RWPE2 (cell line): Measurements from ENCODE around the gene CADPS.
A peak's percentile ranks its signal among the peaks of the same experiment; 100 is the strongest.

ENCODE experiments used
- ATAC-seq: fragments of 200-7000 bp; cut with Tn5 transposase; 3 replicates; pipeline ENCODE4 v1.9.1; 2021; ENCODE audit warnings: low read depth
- DNase-seq: peaks from one replicate; pipeline ENCODE4 v3.0.0-alpha.2; 2020; ENCODE audit warnings: low spot score
- H3K27ac ChIP-seq: fragments of 450-650 bp; 2 replicates; pipeline ENCODE4 v1.5.1; 2017; ENCODE audit warnings: mild to moderate bottlenecking; ENCODE audit not compliant: poor library complexity, severe bottlenecking
- H3K27me3 ChIP-seq: fragments of 250-450 bp; sonication (Bioruptor Pico); 2 replicates; pipeline ENCODE4 v1.5.1; 2021; ENCODE audit warnings: mild to moderate bottlenecking, moderate library complexity; ENCODE audit not compliant: insufficient read depth, poor library complexity, severe bottlenecking
- H3K36me3 ChIP-seq: fragments of 250-450 bp; sonication (Bioruptor Pico); 2 replicates; pipeline ENCODE4 v1.5.1; 2020; ENCODE audit warnings: low read depth, mild to moderate bottlenecking, moderate library complexity
- H3K4me1 ChIP-seq: fragments of 250-450 bp; sonication (Bioruptor Pico); 2 replicates; pipeline ENCODE4 v1.5.1; 2021; ENCODE audit warnings: mild to moderate bottlenecking, moderate library complexity; ENCODE audit not compliant: insufficient read depth, poor library complexity, severe bottlenecking
- H3K4me3 ChIP-seq: fragments of 250-450 bp; sonication (Bioruptor Pico); 2 replicates; pipeline ENCODE4 v1.5.1; 2021; ENCODE audit warnings: mild to moderate bottlenecking, moderate library complexity; ENCODE audit not compliant: severe bottlenecking
- H3K9me3 ChIP-seq: fragments of 250-450 bp; sonication (Bioruptor Pico); 2 replicates; pipeline ENCODE4 v1.5.1; 2021; ENCODE audit warnings: mild to moderate bottlenecking, moderate library complexity; ENCODE audit not compliant: severe bottlenecking
- CTCF ChIP-seq: fragments of 450-650 bp; IDR thresholded peaks from one replicate; pipeline ENCODE4 v1.5.1; 2017; ENCODE audit warnings: mild to moderate bottlenecking, moderate library complexity; ENCODE audit not compliant: poor library complexity, severe bottlenecking

Gene CADPS

GRCh38 chr3:62727981-62728380 lies 147.2 kb downstream of the CADPS start:
- no peak overlapping the region for H3K27ac ChIP-seq
- no peaks in the 10 kb centered on the region for H3K27me3 ChIP-seq
- ATAC-seq (no peak), DNase-seq (no peak)
- no peak overlapping the region for H3K4me3 ChIP-seq
- TF ChIP-seq CTCF = no peak
- no peaks in the 10 kb centered on the region for H3K9me3 ChIP-seq
- H3K36me3 ChIP-seq = no peaks in the 10 kb centered on the region
- no peaks in the 10 kb centered on the region for H3K4me1 ChIP-seq

- DNase-seq = no peak
- TF ChIP-seq CTCF = no peak
- Histone ChIP-seq H3K27ac (no peak overlapping the region), H3K9me3 (no peaks in the 10 kb centered on the region), H3K4me1 (no peaks in the 10 kb centered on the region), H3K4me3 (no peak overlapping the region), H3K36me3 (no peaks in the 10 kb centered on the region), H3K27me3 (no peaks in the 10 kb centered on the region)
- peak; percentile 67; the same call in 1 of the 3 replicates for ATAC-seq
Measured at GRCh38 chr3:62727536-62727935, 147.7 kb downstream of the CADPS start.

- no peak for DNase-seq
- no peak overlapping the region for H3K27ac ChIP-seq
Measured at GRCh38 chr3:62724503-62724902, 150.7 kb downstream of the CADPS start.

GRCh38 chr3:62723914-62724217 lies 151.3 kb downstream of the CADPS start:
- ATAC-seq = no peak
- no peak overlapping the region for H3K27ac ChIP-seq
- no peak for TF ChIP-seq CTCF
- DNase-seq = no peak
- H3K4me3 ChIP-seq = no peak overlapping the region
- H3K9me3 ChIP-seq = no peaks in the 10 kb centered on the region
- H3K4me1 ChIP-seq = peaks cover 12% of the 10 kb centered on the region
- no peaks in the 10 kb centered on the region for H3K36me3 ChIP-seq
- H3K27me3 ChIP-seq = no peaks in the 10 kb centered on the region

More at GRCh38 chr3:62724503-62724902, 150.7 kb downstream of the CADPS start:
- no peak for ATAC-seq
- H3K36me3 ChIP-seq = no peaks in the 10 kb centered on the region
- H3K9me3 ChIP-seq = no peaks in the 10 kb centered on the region
- H3K27me3 ChIP-seq = no peaks in the 10 kb centered on the region
- peaks cover 5% of the 10 kb centered on the region for H3K4me1 ChIP-seq
- no peak overlapping the region for H3K4me3 ChIP-seq
- no peak for TF ChIP-seq CTCF

- ATAC-seq (no peak), DNase-seq (no peak)
- H3K36me3 ChIP-seq = no peaks in the 10 kb centered on the region
- no peaks in the 10 kb centered on the region for H3K9me3 ChIP-seq
- H3K27me3 ChIP-seq = no peaks in the 10 kb centered on the region
- H3K4me1 ChIP-seq = peaks cover 17% of the 10 kb centered on the region
- no peak overlapping the region for H3K27ac ChIP-seq
- H3K4me3 ChIP-seq = no peak overlapping the region
- TF ChIP-seq CTCF = no peak
Measured at GRCh38 chr3:62723166-62723913, 151.9 kb downstream of the CADPS start.
